NCI-H748 (cell line): ENCODE results near the gene SLC25A22.

Experiments used
- DNase-seq: peaks from one replicate; lab custom pipeline; 2025; ENCODE audit not compliant: unreplicated experiment; lab: John Stamatoyannopoulos, UW

Gene SLC25A22

GRCh38 chr11:834371-835316, 36.6 kb upstream of the SLC25A22 start:
- peak; percentile 36 for DNase-seq

GRCh38 chr11:833849-834311, 35.8 kb upstream of the SLC25A22 start:
- no peak for DNase-seq

DNA sequence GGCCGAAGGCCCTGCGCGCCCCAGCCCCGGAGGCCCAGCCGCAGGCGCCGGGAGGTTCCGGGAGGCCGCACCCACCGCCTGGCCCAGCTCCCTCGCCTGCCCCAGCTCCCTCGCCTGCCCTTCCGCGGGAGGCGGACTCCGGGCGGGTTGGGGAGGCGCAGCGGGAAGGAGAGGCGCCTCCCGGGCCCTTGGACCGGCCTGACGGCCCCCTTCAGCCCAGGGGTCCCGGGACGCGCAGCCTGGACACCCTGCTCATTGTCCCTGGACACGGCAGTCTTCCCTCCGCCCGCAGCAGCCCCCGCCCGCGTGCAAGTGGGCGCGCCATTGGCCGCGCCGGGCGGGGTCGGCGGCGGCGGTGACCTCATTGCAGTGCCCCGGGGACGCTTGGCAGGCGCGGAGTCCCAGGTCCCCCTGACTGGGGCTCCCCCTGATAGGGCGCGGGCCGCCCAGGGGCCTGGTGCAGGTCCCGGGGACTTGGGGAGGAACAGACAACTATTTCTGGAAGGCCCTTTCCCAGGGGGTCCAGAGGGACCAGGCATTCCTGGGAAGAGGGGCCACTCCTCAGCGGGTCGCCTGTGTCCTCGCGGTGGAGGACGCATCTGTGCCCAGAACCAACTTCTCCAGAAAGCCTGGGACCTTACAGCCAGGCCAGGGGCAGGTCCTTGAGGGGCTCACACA, 35.2 kb upstream of the SLC25A22 start:
- peak; percentile 63 for DNase-seq

GRCh38 chr11:832529-833113, 34.5 kb upstream of the SLC25A22 start, which contains the start of gene CD151:
TSS of gene CD151 (plus strand) at chr11:832952. CDS start at chr11:836070, 3,118 bp downstream.
- DNase-seq = peak; percentile 63

DNA sequence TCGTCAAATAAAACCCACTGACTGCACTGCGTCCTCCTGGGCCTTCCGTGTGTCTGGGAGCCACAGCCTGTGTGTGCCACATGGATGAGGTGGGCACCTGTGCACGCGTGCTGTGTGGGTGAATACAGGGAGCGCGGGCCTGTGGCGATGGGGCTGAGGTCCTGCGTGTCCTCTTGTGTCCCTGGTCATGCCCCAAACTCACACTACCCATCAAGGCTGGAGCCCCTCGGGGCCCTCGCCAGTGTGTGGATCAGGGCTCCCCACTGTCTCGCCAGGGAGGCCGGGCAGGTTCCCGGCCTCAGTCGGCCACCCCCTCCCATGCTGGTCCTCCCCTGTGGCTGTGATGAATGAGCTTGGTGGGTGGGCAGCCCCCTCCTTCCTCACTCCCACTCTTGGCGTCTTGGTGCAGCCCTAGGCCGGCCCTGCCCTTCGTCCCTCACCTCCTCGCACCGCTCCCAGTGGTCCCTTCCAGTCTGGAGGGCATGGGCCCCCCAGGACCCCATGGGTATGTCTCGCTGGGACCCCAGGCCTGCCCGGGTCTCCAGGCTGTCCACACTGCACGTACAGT, 34.0 kb upstream of the SLC25A22 start:
- DNase-seq = no peak

- DNase-seq = peak; percentile 19
These were observed 33.2 kb upstream of the SLC25A22 start for GRCh38 chr11:831118-831864.

GRCh38 chr11:830295-831117, 32.4 kb upstream of the SLC25A22 start:
- DNase-seq = peak; percentile 89

- peak; percentile 73 for DNase-seq
These were observed 31.8 kb upstream of the SLC25A22 start for GRCh38 chr11:829847-830294.

DNA sequence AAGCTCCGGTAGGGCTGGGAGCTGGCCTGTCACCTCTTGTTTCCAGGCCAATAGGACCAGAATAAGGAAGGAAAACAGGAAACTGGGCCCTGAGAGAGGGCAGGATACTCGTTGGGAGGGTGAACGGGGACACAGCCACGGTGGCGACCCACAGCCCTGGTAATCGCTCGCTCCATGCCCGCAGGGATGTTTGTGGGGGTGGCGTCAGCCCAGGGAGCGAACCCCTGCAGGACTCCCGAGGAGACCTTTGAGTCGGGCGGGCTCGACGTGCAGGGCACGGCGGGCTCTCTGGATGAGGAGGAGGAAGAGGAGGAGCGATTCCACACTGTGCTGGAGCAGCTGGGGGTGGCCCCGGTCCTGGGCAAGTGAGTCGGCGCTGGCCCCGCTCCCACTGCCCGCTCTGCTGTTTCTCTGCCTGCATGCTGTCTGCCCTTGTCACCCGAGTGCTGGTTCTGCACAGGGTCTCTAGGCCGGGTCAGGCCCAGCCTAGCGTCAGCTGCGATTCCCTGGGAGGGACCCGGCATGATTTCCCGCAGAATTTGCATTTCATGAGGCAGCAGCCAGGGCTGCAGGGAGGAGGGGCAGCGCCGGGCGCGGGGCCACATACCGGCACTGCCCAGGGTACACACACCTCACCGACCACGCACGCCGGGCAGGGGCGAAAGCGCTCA, 31.2 kb upstream of the SLC25A22 start:
- no peak for DNase-seq

GRCh38 chr11:828506-829175, 30.6 kb upstream of the SLC25A22 start:
- no peak for DNase-seq

DNA sequence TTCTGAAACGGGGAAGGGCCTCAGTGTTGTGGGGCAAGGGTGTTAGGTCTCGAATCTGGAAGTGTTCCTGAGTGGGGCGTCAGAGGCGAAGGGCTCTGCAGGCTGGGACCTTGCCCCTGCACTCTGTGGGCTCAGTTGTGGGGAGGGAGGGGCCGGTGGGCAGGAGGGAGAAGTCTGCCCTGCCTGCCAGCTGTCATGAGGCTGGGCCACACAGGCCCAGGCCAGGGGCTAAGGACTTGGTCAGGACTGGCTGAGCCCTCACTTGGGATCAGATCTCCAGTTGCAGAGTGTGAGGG, 29.8 kb upstream of the SLC25A22 start, which contains the start of gene CRACR2B:
CRACR2B (plus strand) TSS at position 23 of the 296 bp plus-strand sequence. CDS start 689 bp downstream, outside the sequence.
- no peak for DNase-seq

- peak; percentile 33 for DNase-seq
These were observed 29.2 kb upstream of the SLC25A22 start for GRCh38 chr11:827146-827896.

GRCh38 chr11:826836-827145, 28.7 kb upstream of the SLC25A22 start:
- DNase-seq = no peak

DNA sequence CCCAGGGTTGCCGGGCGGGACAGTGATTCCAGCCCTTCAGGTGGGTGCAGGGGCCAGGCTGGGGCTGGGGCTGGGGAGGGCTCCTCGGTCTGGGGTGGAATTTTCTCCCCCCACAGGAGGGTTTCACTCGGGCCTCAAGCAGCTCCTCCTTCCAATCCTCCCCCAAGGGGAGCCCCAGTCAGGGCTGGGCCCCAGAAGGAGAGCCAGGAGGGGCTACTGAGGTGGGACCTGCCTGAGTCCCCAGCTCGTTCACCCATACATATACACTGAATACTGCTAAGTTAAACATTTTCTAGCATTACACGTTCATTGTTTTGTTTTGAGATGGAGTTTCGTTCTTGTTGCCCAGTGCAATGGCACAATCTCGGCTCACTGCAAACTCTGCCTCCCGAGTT, 28.1 kb upstream of the SLC25A22 start:
- DNase-seq = no peak

DNA sequence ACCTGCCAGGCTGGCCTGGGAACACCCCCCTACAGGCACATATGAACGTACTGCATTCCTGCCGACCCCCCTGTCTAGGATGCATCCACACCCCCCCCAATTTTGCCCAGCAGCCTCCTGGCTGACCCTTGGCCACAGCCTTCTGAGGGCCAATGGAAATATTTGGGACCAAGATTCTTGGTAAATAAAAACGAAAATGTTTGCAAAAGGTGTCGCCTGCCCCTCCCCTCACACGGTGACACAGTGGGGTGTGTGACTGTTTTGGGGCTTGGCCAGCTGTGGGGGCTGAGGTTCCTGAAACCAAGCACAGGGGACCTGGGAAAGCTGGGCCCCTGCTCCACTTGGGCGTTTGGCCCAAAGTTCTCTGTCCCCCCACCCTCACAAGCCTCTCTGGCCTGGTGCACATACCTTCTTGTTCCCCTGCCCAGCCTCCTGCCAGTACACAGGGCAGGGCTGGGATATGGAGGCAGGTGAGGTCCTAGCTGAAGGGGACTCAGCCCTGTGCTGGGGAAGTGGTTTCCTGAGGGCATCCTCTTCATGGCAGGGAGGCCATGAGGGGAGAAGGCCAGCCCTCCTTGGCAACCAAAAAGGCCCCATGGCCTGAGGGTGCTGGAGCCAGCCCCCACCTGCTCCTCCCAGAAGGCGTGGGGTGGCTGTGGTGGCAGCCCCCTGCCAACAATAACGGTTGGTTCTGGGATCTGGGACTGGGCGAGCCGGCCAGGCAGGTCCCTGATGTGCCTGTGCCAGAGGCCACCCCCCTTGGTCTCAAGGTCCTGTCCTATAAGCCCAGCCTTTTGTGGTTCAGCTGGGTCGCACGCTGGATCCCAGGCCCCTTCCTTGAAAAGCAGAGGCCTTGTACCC, 27.5 kb upstream of the SLC25A22 start:
- DNase-seq = no peak

- peak; percentile 41 for DNase-seq
These were observed 26.9 kb upstream of the SLC25A22 start for GRCh38 chr11:824942-825341.

DNA sequence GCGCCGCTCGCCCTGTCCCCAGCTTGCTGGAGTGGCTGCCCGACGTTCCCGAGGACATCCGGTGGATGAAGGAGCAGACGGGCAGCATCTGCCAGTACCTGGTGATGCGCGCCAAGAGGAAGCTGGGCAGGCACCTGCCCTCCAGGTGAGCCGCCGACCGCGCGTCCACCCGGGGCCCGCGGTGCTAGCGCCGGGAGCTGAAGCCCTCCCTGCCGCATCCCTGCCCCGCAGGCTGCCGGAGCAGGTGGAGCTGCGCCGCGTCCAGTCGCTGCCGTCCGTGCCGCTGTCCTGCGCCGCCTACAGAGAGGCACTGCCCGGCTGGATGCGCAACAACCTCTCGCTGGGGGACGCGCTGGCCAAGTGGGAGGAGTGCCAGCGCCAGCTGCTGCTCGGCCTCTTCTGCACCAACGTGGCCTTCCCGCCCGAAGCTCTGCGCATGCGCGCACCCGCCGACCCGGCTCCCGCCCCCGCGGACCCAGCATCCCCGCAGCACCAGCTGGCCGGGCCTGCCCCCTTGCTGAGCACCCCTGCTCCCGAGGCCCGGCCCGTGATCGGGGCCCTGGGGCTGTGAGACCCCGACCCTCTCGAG, 26.3 kb upstream of the SLC25A22 start:
- peak; percentile 88 for DNase-seq
